ENCODE results near the gene COL5A1. TPM values are rescaled to one million over a fixed set of nuclear protein-coding genes. Genes with fewer than 3 reads are reported as not detected.

COL5A1 gene
- total and polyA plus RNA-seq, 4 donors = 12.2 to 169 (median 65.4) TPM

GRCh38 chr9:134725605-134725940, 84.0 kb downstream of the COL5A1 start:
- ATAC-seq (ENCODE audit: insufficient read depth, low FRiP score) = no peak
- Histone ChIP-seq H3K36me3 (ENCODE audit: control insufficient read depth in 4 of 4, insufficient read depth in 4 of 4, low read length in 4 of 4) (peaks cover 0 to 25% (median 4%) of the 10 kb centered on the region in 4 donors), H3K9ac (ENCODE audit: insufficient read depth in 1 of 2, low read length in 2 of 2) (no peak overlapping the region), H3K4me1 (ENCODE audit: control insufficient read depth in 5 of 5, insufficient read depth in 5 of 5, low read length in 5 of 5) (no peaks in the 10 kb centered on the region), H3K9me3 (ENCODE audit: control insufficient read depth in 4 of 4, insufficient read depth in 3 of 4, low read length in 3 of 4) (no peaks in the 10 kb centered on the region), H3K27me3 (ENCODE audit: control insufficient read depth in 3 of 3, insufficient read depth in 3 of 3, low read length in 2 of 3) (no peaks in the 10 kb centered on the region), H3K27ac (ENCODE audit: low read depth in 1 of 2, low read length in 1 of 2) (no peak overlapping the region), H3K4me3 (no peak overlapping the region)
- TF ChIP-seq, protein P1, sequence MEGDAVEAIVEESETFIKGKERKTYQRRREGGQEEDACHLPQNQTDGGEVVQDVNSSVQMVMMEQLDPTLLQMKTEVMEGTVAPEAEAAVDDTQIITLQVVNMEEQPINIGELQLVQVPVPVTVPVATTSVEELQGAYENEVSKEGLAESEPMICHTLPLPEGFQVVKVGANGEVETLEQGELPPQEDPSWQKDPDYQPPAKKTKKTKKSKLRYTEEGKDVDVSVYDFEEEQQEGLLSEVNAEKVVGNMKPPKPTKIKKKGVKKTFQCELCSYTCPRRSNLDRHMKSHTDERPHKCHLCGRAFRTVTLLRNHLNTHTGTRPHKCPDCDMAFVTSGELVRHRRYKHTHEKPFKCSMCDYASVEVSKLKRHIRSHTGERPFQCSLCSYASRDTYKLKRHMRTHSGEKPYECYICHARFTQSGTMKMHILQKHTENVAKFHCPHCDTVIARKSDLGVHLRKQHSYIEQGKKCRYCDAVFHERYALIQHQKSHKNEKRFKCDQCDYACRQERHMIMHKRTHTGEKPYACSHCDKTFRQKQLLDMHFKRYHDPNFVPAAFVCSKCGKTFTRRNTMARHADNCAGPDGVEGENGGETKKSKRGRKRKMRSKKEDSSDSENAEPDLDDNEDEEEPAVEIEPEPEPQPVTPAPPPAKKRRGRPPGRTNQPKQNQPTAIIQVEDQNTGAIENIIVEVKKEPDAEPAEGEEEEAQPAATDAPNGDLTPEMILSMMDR (IDR thresholded peaks at IDR 0.05; ENCODE audit: control extremely low read depth, extremely low read depth) = no peak
- WGBS, 2 donors = 17 to 29% methylated on average over 4 of the region's 4 CpGs
- no peak for DNase-seq

DNA sequence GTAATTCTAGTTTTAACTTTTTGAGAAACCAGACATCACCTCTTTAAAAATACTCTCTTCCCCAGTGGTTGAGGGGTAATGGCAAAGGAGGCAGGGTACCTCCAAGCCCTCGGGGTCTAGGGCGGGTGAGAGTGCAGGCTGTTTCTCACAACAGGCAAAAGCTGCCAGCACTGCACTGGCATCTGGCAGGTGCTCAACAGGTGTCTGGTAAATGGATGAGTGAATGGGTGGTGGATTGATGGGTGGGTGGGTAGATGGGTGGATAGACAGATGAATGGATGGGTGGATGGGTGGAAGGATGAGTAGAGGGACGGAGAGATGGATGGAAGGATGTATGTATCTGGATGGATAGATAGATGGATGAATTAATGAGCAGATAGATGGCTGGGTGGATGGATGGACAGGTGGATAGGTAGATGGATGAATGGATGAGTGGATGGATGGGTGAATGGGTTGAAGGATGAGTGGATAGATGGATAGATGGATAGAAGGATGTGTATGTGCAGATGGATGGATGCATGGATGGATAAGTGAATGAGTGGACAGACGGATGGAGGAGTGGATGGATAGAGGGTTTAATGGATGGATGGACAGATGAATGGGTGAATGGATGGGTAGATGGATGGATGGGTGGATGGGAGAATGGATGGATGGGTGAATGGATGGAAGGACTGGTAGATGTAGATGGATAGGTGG, 84.6 kb downstream of the COL5A1 start:
- H3K36me3 ChIP-seq (ENCODE audit: control insufficient read depth in 4 of 4, insufficient read depth in 4 of 4, low read length in 4 of 4) = peaks cover 0 to 28% (median 4%) of the 10 kb centered on the region in 4 donors
- DNase-seq (no peak), ATAC-seq (ENCODE audit: insufficient read depth, low FRiP score) (no peak)
- H3K27me3 ChIP-seq (ENCODE audit: control insufficient read depth in 3 of 3, insufficient read depth in 3 of 3, low read length in 2 of 3) = no peaks in the 10 kb centered on the region
- TF ChIP-seq, protein P1 (IDR thresholded peaks at IDR 0.05; ENCODE audit: control extremely low read depth, extremely low read depth) = no peak
- H3K4me1 ChIP-seq (ENCODE audit: control insufficient read depth in 5 of 5, insufficient read depth in 5 of 5, low read length in 5 of 5) = no peaks in the 10 kb centered on the region
- H3K27ac ChIP-seq (ENCODE audit: low read depth in 1 of 2, low read length in 1 of 2) = no peak overlapping the region
- no peak overlapping the region for H3K9ac ChIP-seq (ENCODE audit: insufficient read depth in 1 of 2, low read length in 2 of 2)
- WGBS, 2 donors = 79 to 90% methylated on average over 4 of the region's 4 CpGs
- no peak overlapping the region for H3K4me3 ChIP-seq
- no peaks in the 10 kb centered on the region for H3K9me3 ChIP-seq (ENCODE audit: control insufficient read depth in 4 of 4, insufficient read depth in 3 of 4, low read length in 3 of 4)

GRCh38 chr9:134726722-134727034, 85.1 kb downstream of the COL5A1 start:
- H3K4me3 ChIP-seq = no peak overlapping the region
- DNase-seq (no peak), ATAC-seq (ENCODE audit: insufficient read depth, low FRiP score) (no peak)
- H3K4me1 ChIP-seq (ENCODE audit: control insufficient read depth in 5 of 5, insufficient read depth in 5 of 5, low read length in 5 of 5) = no peaks in the 10 kb centered on the region
- peaks cover 0 to 30% (median 5%) of the 10 kb centered on the region in 4 donors for H3K36me3 ChIP-seq (ENCODE audit: control insufficient read depth in 4 of 4, insufficient read depth in 4 of 4, low read length in 4 of 4)
- no peaks in the 10 kb centered on the region for H3K27me3 ChIP-seq (ENCODE audit: control insufficient read depth in 3 of 3, insufficient read depth in 3 of 3, low read length in 2 of 3)
- H3K9ac ChIP-seq (ENCODE audit: insufficient read depth in 1 of 2, low read length in 2 of 2) = no peak overlapping the region
- no peaks in the 10 kb centered on the region for H3K9me3 ChIP-seq (ENCODE audit: control insufficient read depth in 4 of 4, insufficient read depth in 3 of 4, low read length in 3 of 4)
- TF ChIP-seq, protein P1 (IDR thresholded peaks at IDR 0.05; ENCODE audit: control extremely low read depth, extremely low read depth) = no peak
- no peak overlapping the region for H3K27ac ChIP-seq (ENCODE audit: low read depth in 1 of 2, low read length in 1 of 2)
- WGBS, 2 donors = 92 to 100% methylated on average over 1 of the region's 1 CpG

Data from lung (tissue), 12 donors.